A549 (cell line): ENCODE results near the gene C20orf204. TPM values are rescaled to one million over a fixed set of nuclear protein-coding genes. Genes with fewer than 3 reads are reported as not detected.

Source experiments
- ATOH8 ChIP-seq: fragments of 250-450 bp; sonication (Bioruptor Pico); IDR thresholded peaks from 2 replicates; pipeline ENCODE4 v1.5.0; 2020; ENCODE audit warnings: low read depth, mild to moderate bottlenecking, moderate library complexity
- BCL3 ChIP-seq: fragments of >200 bp; sonication (Bioruptor Twin); formaldehyde crosslinking; IDR thresholded peaks from 3 replicates; pipeline ENCODE4 v1.6.1; 2016
- CBX2 ChIP-seq: fragments of 200-600 bp; sonication (generic); IDR thresholded peaks from 2 replicates; pipeline ENCODE4 v1.6.1; 2016; ENCODE audit warnings: low read depth, mild to moderate bottlenecking, borderline replicate concordance
- CHD4 ChIP-seq: fragments of 200-600 bp; sonication (generic); IDR thresholded peaks from 2 replicates; pipeline ENCODE4 v1.6.1; 2016; ENCODE audit warnings: antibody characterized with exemption, mild to moderate bottlenecking, borderline replicate concordance
- CTCF ChIP-seq: fragments of >200 bp; sonication (Bioruptor Twin); formaldehyde crosslinking; IDR thresholded peaks from 3 replicates; pipeline ENCODE4 v1.5.1; 2016
- E2F6 ChIP-seq: IDR thresholded peaks from 2 replicates; pipeline ENCODE4 v1.6.1; 2012; ENCODE audit warnings: low read depth, borderline replicate concordance
- GATA3 ChIP-seq: IDR thresholded peaks from 2 replicates; pipeline ENCODE4 v1.6.1; 2012; ENCODE audit warnings: borderline replicate concordance
- HOXB5 ChIP-seq: fragments of 250-450 bp; sonication (Bioruptor Pico); IDR thresholded peaks from 2 replicates; pipeline ENCODE4 v1.5.0; 2020; ENCODE audit warnings: mild to moderate bottlenecking, moderate library complexity
- MAZ ChIP-seq: fragments of 150-350 bp; IDR thresholded peaks from 2 replicates; pipeline ENCODE4 v1.6.1; 2014; ENCODE audit warnings: antibody characterized with exemption, low read depth, low read length, borderline replicate concordance
- NFE2L2 ChIP-seq: fragments of 150-350 bp; conservative IDR thresholded peaks from 2 replicates; pipeline ENCODE4 v1.6.1; 2014; ENCODE audit warnings: low read length
- NPAS2 ChIP-seq: fragments of 250-450 bp; sonication (Bioruptor Pico); IDR thresholded peaks from 2 replicates; pipeline ENCODE4 v1.8.0; 2022; ENCODE audit warnings: mild to moderate bottlenecking, moderate library complexity, borderline replicate concordance
- NR3C1 ChIP-seq: fragments of >200 bp; sonication (Bioruptor Twin); formaldehyde crosslinking; IDR thresholded peaks from 3 replicates; pipeline ENCODE4 v1.6.1; 2017
- POLR2A ChIP-seq: IDR thresholded peaks from 2 replicates; pipeline ENCODE4 v1.6.1; 2012; ENCODE audit warnings: mild to moderate bottlenecking, low read length
- POLR2AphosphoS2 ChIP-seq: conservative IDR thresholded peaks from 2 replicates; pipeline ENCODE4 v1.6.1; 2012; ENCODE audit warnings: low read length, improper control_type of control experiment, inconsistent platforms
- REST ChIP-seq: fragments of 200-600 bp; sonication (generic); IDR thresholded peaks from 2 replicates; pipeline ENCODE4 v1.6.1; 2016; ENCODE audit warnings: antibody characterized with exemption, mild to moderate bottlenecking, moderate library complexity
- RFX5 ChIP-seq: fragments of 450-650 bp; IDR thresholded peaks from 2 replicates; pipeline ENCODE4 v1.7.1; 2014; ENCODE audit warnings: antibody characterized with exemption, mild to moderate bottlenecking, moderate library complexity
- RNF2 ChIP-seq: fragments of 200-600 bp; sonication (generic); IDR thresholded peaks from 2 replicates; pipeline ENCODE4 v1.6.1; 2016; ENCODE audit warnings: low read depth, mild to moderate bottlenecking, antibody characterized with exemption, moderate library complexity, borderline replicate concordance
- ZFP36 ChIP-seq: fragments of 450-650 bp; IDR thresholded peaks from 2 replicates; pipeline ENCODE4 v1.6.1; 2014; ENCODE audit warnings: borderline replicate concordance; ENCODE audit not compliant: partially characterized antibody
- polyA plus RNA-seq, 4 experiments: library from polyadenylated mRNA; depleted of rRNA in 3 of 4; stranded (reverse); fragments of >200 nt; fragmentation: RNase III in 1 of 4; extraction: RNeasy Plus Mini Kit Qiagen cat#74134 plus additional on column Dnase treatment in 1 of 4; gene quantifications; 2 replicates in 3 of 4; 3 replicates in 1 of 4; pipeline ENCODE4 v1.2.3, GENCODE V29; 2011 to 2017

The C20orf204 gene
- polyA plus RNA-seq, 2 of the 4 experiments (the other 2 are of a cell fraction) = 0.21 to 0.59 TPM

GRCh38 chr20:64038565-64039292 is 2.7 kb downstream of the C20orf204 start (continued):
- TF ChIP-seq BCL3 (no peak), CTCF (peak; percentile 56), NR3C1 (no peak), NPAS2 (CRISPR knock-in tag) (no peak), HOXB5 (CRISPR knock-in tag) (0 out of 2 replicates have a peak, but pooled peaks have one; percentile 33), RNF2 (peak; percentile 81; the same call in 1 of the 2 replicates), CBX2 (no peak), ATOH8 (CRISPR knock-in tag) (no peak), RFX5 (no peak), ZFP36 (no peak), POLR2A (peak; percentile 19; the same call in 1 of the 2 replicates), NFE2L2 (no peak), REST (no peak), MAZ (no peak), CHD4 (no peak), GATA3 (no peak), POLR2AphosphoS2 (no peak), E2F6 (peak; percentile 84)
